ENCODE results near the gene TMEM18. TPM values are rescaled to one million over a fixed set of nuclear protein-coding genes. Genes with fewer than 3 reads are reported as not detected.

The TMEM18 gene
- total RNA-seq, 1 experiment from 2014 or later = 30.7 TPM

GRCh38 chr2:691821-692761 lies 14.9 kb upstream of the TMEM18 start:
- Histone ChIP-seq H2BK12ac (ENCODE audit: insufficient read length, low read depth, low read length) (no peak overlapping the region), H3K27me3 (ENCODE audit: insufficient read depth, low read length) (no peaks in the 10 kb centered on the region), H3K79me2 (ENCODE audit: insufficient read depth, low read length) (no peaks in the 10 kb centered on the region), H3K4me1 (ENCODE audit: insufficient read depth, low read length) (no peaks in the 10 kb centered on the region), H4K20me1 (ENCODE audit: control insufficient read depth, insufficient read depth, insufficient read length) (no peaks in the 10 kb centered on the region), H4K91ac (ENCODE audit: insufficient read length, low read depth, low read length) (no peak overlapping the region), H2BK20ac (ENCODE audit: low read depth, low read length, poor library complexity, severe bottlenecking) (no peak overlapping the region), H2BK5ac (ENCODE audit: insufficient read length, low read length) (no peak overlapping the region), H3K23me2 (ENCODE audit: insufficient read length, low read depth, low read length, poor library complexity, severe bottlenecking) (peaks cover 3% of the 10 kb centered on the region), H3K4ac (ENCODE audit: low read depth, low read length) (no peak overlapping the region), H2AK5ac (ENCODE audit: insufficient read length, low read length) (no peak overlapping the region), H3T11ph (ENCODE audit: low read length) (no peak overlapping the region), H4K5ac (ENCODE audit: insufficient read length, low read depth, low read length) (no peak overlapping the region), H2BK15ac (ENCODE audit: low read depth, low read length) (no peak overlapping the region), H3K9me3 (ENCODE audit: control insufficient read depth, low read depth, low read length) (no peaks in the 10 kb centered on the region), H3K27ac (ENCODE audit: insufficient read length, low read depth, low read length) (no peak overlapping the region), H3K18ac (ENCODE audit: insufficient read length, low read depth, low read length) (no peak overlapping the region), H3K56ac (ENCODE audit: insufficient read length, low read depth, low read length) (no peak overlapping the region), H2BK120ac (ENCODE audit: low read depth, low read length, poor library complexity, severe bottlenecking) (no peak overlapping the region), H3K9ac (ENCODE audit: extremely low read depth, insufficient read length, low read length) (no peak overlapping the region), H4K8ac (replicated peaks; ENCODE audit: insufficient read length, low read depth, low read length) (no peak overlapping the region), H2AFZ (ENCODE audit: low read length) (no peak overlapping the region), H3K79me1 (ENCODE audit: insufficient read depth, low read depth, low read length, poor library complexity, severe bottlenecking) (no peaks in the 10 kb centered on the region), H3K23ac (ENCODE audit: insufficient read length, low read depth, low read length) (no peak overlapping the region), H3K4me2 (ENCODE audit: insufficient read depth, insufficient read length, low read length) (no peak overlapping the region), H3K14ac (ENCODE audit: insufficient read depth, low read length) (0 out of 2 replicates have a peak overlapping the region, but pooled peaks have one; percentile 71)
- H3K36me3 Mint-ChIP-seq (ENCODE audit: insufficient read depth in 1 of 3, low read depth in 3 of 3) = peaks cover 4 to 9% (median 4%) of the 10 kb centered on the region in 3 experiments; a peak in 6 of 7 replicates
- TF ChIP-seq CTCF (conservative IDR thresholded peaks at IDR 0.05) = no peak
- no peak for DNase-seq
- peaks cover under 1% of the 10 kb centered on the region in 2 experiments; a peak in 2 of 5 replicates for H3K9me3 Mint-ChIP-seq
- no CpG with 5 or more reads among the region's 35 CpGs for WGBS (ENCODE audit: extremely low coverage, insufficient read length, low lambda C conversion rate)
- no peaks in the 10 kb centered on the region for H3K27me3 Mint-ChIP-seq (ENCODE audit: low read depth)
- no peak overlapping the region for H3K27ac Mint-ChIP-seq
- no peak overlapping the region for H3K4me3 Mint-ChIP-seq
- H3K4me1 Mint-ChIP-seq = peaks cover 1 to 4% of the 10 kb centered on the region in 2 experiments
